Lung (tissue), 12 donors: Measurements from ENCODE around the gene ACAA1. TPM values are rescaled to one million over a fixed set of nuclear protein-coding genes. Genes with fewer than 3 reads are reported as not detected.
A peak's percentile ranks its signal among the peaks of the same experiment; 100 is the strongest.

ENCODE experiments used
- ATAC-seq: fragments of 200-7000 bp; cut with Tn5 transposase; one replicate; pipeline ENCODE4 v1.9.1; 2020; ENCODE audit warnings: moderate number of reproducible peaks; ENCODE audit not compliant: insufficient read depth, low FRiP score
- DNase-seq, 3 donors: peaks; one replicate each; pipeline ENCODE4 v3.0.0-alpha.2; 2013 to 2017
- H3K27ac ChIP-seq, 2 donors: one replicate each; pipeline ENCODE4 v1.5.1; 2013; ENCODE audit warnings: mild to moderate bottlenecking in 2 of 2, moderate library complexity in 2 of 2, control low read depth in 1 of 2, inconsistent platforms in 1 of 2, low read depth in 1 of 2, low read length in 1 of 2
- H3K27me3 ChIP-seq, 3 donors: one replicate each; pipeline ENCODE4 v1.5.1; 2013; ENCODE audit warnings: low read length in 2 of 3; ENCODE audit not compliant: control insufficient read depth in 3 of 3, insufficient read depth in 3 of 3
- H3K36me3 ChIP-seq, 4 donors: one replicate each; pipeline ENCODE4 v1.5.1; 2013; ENCODE audit warnings: low read length in 4 of 4, mild to moderate bottlenecking in 1 of 4, moderate library complexity in 1 of 4; ENCODE audit not compliant: control insufficient read depth in 4 of 4, insufficient read depth in 4 of 4
- H3K4me1 ChIP-seq, 5 donors: one replicate each; pipeline ENCODE4 v1.5.1; 2013; ENCODE audit warnings: low read length in 5 of 5, mild to moderate bottlenecking in 2 of 5, moderate library complexity in 1 of 5; ENCODE audit not compliant: control insufficient read depth in 5 of 5, insufficient read depth in 5 of 5
- H3K4me3 ChIP-seq: one replicate; pipeline ENCODE4 v1.5.1; 2013; ENCODE audit warnings: mild to moderate bottlenecking, control low read depth, moderate library complexity
- H3K9ac ChIP-seq, 2 donors: one replicate each; pipeline ENCODE4 v1.5.1; 2013; ENCODE audit warnings: low read length in 2 of 2, control low read depth in 1 of 2; ENCODE audit not compliant: insufficient read depth in 1 of 2
- H3K9me3 ChIP-seq, 4 donors: one replicate each; pipeline ENCODE4 v1.5.1; 2013; ENCODE audit warnings: low read length in 3 of 4, mild to moderate bottlenecking in 1 of 4, moderate library complexity in 1 of 4; ENCODE audit not compliant: control insufficient read depth in 4 of 4, insufficient read depth in 3 of 4
- CTCF ChIP-seq: IDR thresholded peaks from 2 replicates; pipeline ENCODE4 v1.5.1; 2012; ENCODE audit warnings: mild to moderate bottlenecking; ENCODE audit errors: control extremely low read depth, extremely low read depth
- WGBS, 2 donors: extraction: QIAGEN DNeasy Blood & Tissue Kit; methylation state at CpG; one replicate each; pipeline ENCODE4 v1.1.7; 2013; 5-methylcytosine and 5-hydroxymethylcytosine counted together
- polyA plus RNA-seq, 2 donors: library from polyadenylated mRNA; stranded (reverse); fragments of 200-250 nt; gene quantifications; one replicate each; pipeline ENCODE4 v1.2.1, GENCODE V29; 2013
- total RNA-seq, 2 donors: library from RNA; depleted of rRNA in 1 of 2; stranded (reverse); fragments of >200 nt in 1 of 2; gene quantifications; one replicate each; pipeline ENCODE4 v1.2.1, GENCODE V29; 2014 to 2021
- donor health status: control.
- donor health status: control.
- donor health status: Bipolar disorder and iron deficiency.
- donor health status: healthy.
- donor health status: DM: yes; HTN: yes; CAD: no.

ACAA1 gene
- total and polyA plus RNA-seq, 4 donors = 50.1 to 112 (median 89.0) TPM

GRCh38 chr3:38139652-38140051 is 2.7 kb upstream of the ACAA1 start:
- ATAC-seq (no peak), DNase-seq (no peak)
- peaks cover 0 to 36% (median 15%) of the 10 kb centered on the region in 5 donors for H3K4me1 ChIP-seq
- peak overlapping the region; percentile 84 for H3K4me3 ChIP-seq
- no peaks in the 10 kb centered on the region for H3K27me3 ChIP-seq
- no peak for TF ChIP-seq CTCF
- no peaks in the 10 kb centered on the region for H3K9me3 ChIP-seq
- 83 to 84% methylated on average over 7 of the region's 7 CpGs for WGBS, 2 donors
- H3K36me3 ChIP-seq = peaks cover 0 to 21% (median 10%) of the 10 kb centered on the region in 4 donors
- peak overlapping the region; percentile 79 to 88 for H3K9ac ChIP-seq
- H3K27ac ChIP-seq = peak overlapping the region in 1 of 2 donors; percentile 18

- no peaks in the 10 kb centered on the region for H3K27me3 ChIP-seq
- TF ChIP-seq CTCF = no peak
- no peak for DNase-seq
- no peak for ATAC-seq
- no peaks in the 10 kb centered on the region for H3K9me3 ChIP-seq
- peak overlapping the region; percentile 92 to 97 for H3K27ac ChIP-seq
- peaks cover 0 to 36% (median 15%) of the 10 kb centered on the region in 5 donors for H3K4me1 ChIP-seq
- H3K36me3 ChIP-seq = peaks cover 0 to 24% (median 12%) of the 10 kb centered on the region in 4 donors
- H3K4me3 ChIP-seq = peak overlapping the region; percentile 84
- 3 to 6% methylated on average over 8 of the region's 8 CpGs for WGBS, 2 donors
- peak overlapping the region; percentile 79 to 88 for H3K9ac ChIP-seq
Measured at GRCh38 chr3:38139191-38139590, 2.3 kb upstream of the ACAA1 start.

GRCh38 chr3:38138349-38139190 is 1.6 kb upstream of the ACAA1 start, which contains the start of gene MYD88:
Gene MYD88, plus strand, starts transcription at chr3:38138661. Its CDS starts 40 bp downstream, at chr3:38138701.
- Histone ChIP-seq H3K36me3 (peaks cover 0 to 27% (median 17%) of the 10 kb centered on the region in 4 donors), H3K4me1 (peaks cover 0 to 36% (median 15%) of the 10 kb centered on the region in 5 donors), H3K27ac (peak within 1 kb of the TSS; percentile 92 to 97), H3K9ac (peak within 1 kb of the TSS; percentile 79 to 88), H3K27me3 (no peaks in the 10 kb centered on the region), H3K9me3 (no peaks in the 10 kb centered on the region), H3K4me3 (peak within 1 kb of the TSS; percentile 84)
- no peak for TF ChIP-seq CTCF
- WGBS, 2 donors = 0 to 1% methylated on average over 61 to 65 of the region's 65 CpGs
- peak; percentile 73 to 80 (median 77) for DNase-seq
- ATAC-seq = peak; percentile 48
